GM21723 (cell line): ENCODE measurements around the gene EVI5.
"Not testable (repeated sequence)": the region's sequence is repeated elsewhere in the genome, so short reads cannot be mapped to it uniquely, and the experiment has no call there.

Experiments
- ATAC-seq: cut with Tn5 transposase; IDR thresholded peaks from one replicate; pipeline ENCODE4 v1.9.1; 2021; ENCODE audit warnings: mild to moderate bottlenecking, moderate library complexity; ENCODE audit not compliant: unreplicated experiment

Gene EVI5

GRCh38 chr1:92698932-92699331, 86.0 kb downstream of the EVI5 start:
- no peak for ATAC-seq

GRCh38 chr1:92695104-92695503, 89.8 kb downstream of the EVI5 start:
- no peak for ATAC-seq

GRCh38 chr1:92691925-92692324, 93.0 kb downstream of the EVI5 start:
- no peak for ATAC-seq

GRCh38 chr1:92690212-92690906, 94.5 kb downstream of the EVI5 start:
- ATAC-seq, result no peak

GRCh38 chr1:92679980-92680379, 104.9 kb downstream of the EVI5 start:
- no peak for ATAC-seq

- ATAC-seq, result no peak
Observed at GRCh38 chr1:92663775-92664174, 121.1 kb downstream of the EVI5 start.

- ATAC-seq, result no peak
Observed at GRCh38 chr1:92662048-92662447, 122.9 kb downstream of the EVI5 start.

- ATAC-seq, result no peak
Observed at GRCh38 chr1:92657701-92658100, 127.2 kb downstream of the EVI5 start.

- no peak for ATAC-seq
Observed at GRCh38 chr1:92655197-92655801, 129.6 kb downstream of the EVI5 start.

GRCh38 chr1:92653605-92654381, 131.1 kb downstream of the EVI5 start:
- ATAC-seq, result no peak

- not testable (repeated sequence) for ATAC-seq
Observed at GRCh38 chr1:92640686-92641085, 144.2 kb downstream of the EVI5 start.

GRCh38 chr1:92638498-92638897, 146.4 kb downstream of the EVI5 start:
- ATAC-seq, result no peak

GRCh38 chr1:92635203-92635602, 149.7 kb downstream of the EVI5 start:
- not testable (repeated sequence) for ATAC-seq

GRCh38 chr1:92623187-92623778, 161.6 kb downstream of the EVI5 start:
- ATAC-seq, result no peak

- no peak for ATAC-seq
Observed at GRCh38 chr1:92619466-92620189, 165.3 kb downstream of the EVI5 start.

- ATAC-seq, result no peak
Observed at GRCh38 chr1:92601044-92601443, 183.9 kb downstream of the EVI5 start.

GRCh38 chr1:92599184-92599583, 185.7 kb downstream of the EVI5 start:
- no peak for ATAC-seq

GRCh38 chr1:92589361-92589760, 195.5 kb downstream of the EVI5 start:
- ATAC-seq, result not testable (repeated sequence)

GRCh38 chr1:92587445-92587844, 197.5 kb downstream of the EVI5 start:
- no peak for ATAC-seq

GRCh38 chr1:92585831-92586230, 199.1 kb downstream of the EVI5 start:
- ATAC-seq, result no peak

GRCh38 chr1:92584810-92585209, 200.1 kb downstream of the EVI5 start:
- not testable (repeated sequence) for ATAC-seq
